GM23338 (cell line): Measurements from ENCODE around the gene STX16. TPM values are rescaled to one million over a fixed set of nuclear protein-coding genes. Genes with fewer than 3 reads are reported as not detected.

Experiments used
- ATAC-seq: fragments of 200-7000 bp; cut with Tn5 transposase; 3 replicates; pipeline ENCODE4 v1.9.1; 2020
- DNase-seq: peaks from one replicate; pipeline ENCODE4 v3.0.0-alpha.2; 2015; ENCODE audit warnings: low spot score
- H2AFZ ChIP-seq: fragments of 200-600 bp; sonication (generic); 2 replicates; pipeline ENCODE4 v1.8.0; 2016; ENCODE audit warnings: antibody characterized with exemption, mild to moderate bottlenecking, moderate library complexity
- H3F3A ChIP-seq: fragments of 200-600 bp; sonication (generic); replicated peaks from 2 replicates; pipeline ENCODE4 v1.8.0; 2017; ENCODE audit warnings: antibody characterized with exemption, mixed run types, low read depth
- H3K27ac ChIP-seq: fragments of 200-600 bp; sonication (generic); 2 replicates; pipeline ENCODE4 v1.6.1; 2016; ENCODE audit warnings: low read depth
- H3K27me3 ChIP-seq: fragments of 200-600 bp; sonication (generic); 2 replicates; pipeline ENCODE4 v1.8.0; 2016; ENCODE audit warnings: mild to moderate bottlenecking, mixed run types, moderate library complexity; ENCODE audit not compliant: insufficient read depth
- H3K36me3 ChIP-seq: fragments of 200-600 bp; sonication (generic); 2 replicates; pipeline ENCODE4 v1.8.0; 2016; ENCODE audit warnings: mild to moderate bottlenecking; ENCODE audit not compliant: insufficient read depth
- H3K4me1 ChIP-seq: fragments of 200-600 bp; sonication (generic); 2 replicates; pipeline ENCODE4 v1.8.0; 2016; ENCODE audit warnings: mild to moderate bottlenecking, moderate library complexity; ENCODE audit not compliant: insufficient read depth
- H3K4me2 ChIP-seq: fragments of 200-600 bp; sonication (generic); 2 replicates; pipeline ENCODE4 v1.7.1; 2017; ENCODE audit warnings: mixed run types
- H3K4me3 ChIP-seq: fragments of 200-600 bp; sonication (generic); 2 replicates; pipeline ENCODE4 v1.6.1; 2016; ENCODE audit warnings: mixed run types
- H3K79me2 ChIP-seq: fragments of 200-600 bp; sonication (generic); replicated peaks from 2 replicates; pipeline ENCODE4 v1.8.0; 2017; ENCODE audit warnings: mild to moderate bottlenecking; ENCODE audit not compliant: insufficient read depth
- H3K9me2 ChIP-seq: fragments of 200-600 bp; sonication (generic); 2 replicates; pipeline ENCODE4 v1.8.0; 2017; ENCODE audit not compliant: insufficient read depth
- H4K20me1 ChIP-seq: fragments of 200-600 bp; sonication (generic); replicated peaks from 2 replicates; pipeline ENCODE4 v1.8.0; 2017; ENCODE audit warnings: mild to moderate bottlenecking; ENCODE audit not compliant: insufficient read depth
- H3K27ac Mint-ChIP-seq: 2 replicates; pipeline ENCODE4 v1.8.0; 2020; ENCODE audit warnings: inconsistent platforms, mild to moderate bottlenecking, moderate library complexity, mixed read lengths
- H3K27me3 Mint-ChIP-seq: 3 replicates; pipeline ENCODE4 v1.8.0; 2022; ENCODE audit warnings: low read depth, mild to moderate bottlenecking, moderate library complexity, mixed read lengths, inconsistent platforms; ENCODE audit not compliant: insufficient read depth, poor library complexity
- H3K36me3 Mint-ChIP-seq: 3 replicates; pipeline ENCODE4 v1.8.0; 2021; ENCODE audit warnings: low read depth, mild to moderate bottlenecking, inconsistent platforms, moderate library complexity, mixed read lengths
- H3K4me1 Mint-ChIP-seq: 3 replicates; pipeline ENCODE4 v1.8.0; 2020; ENCODE audit warnings: mild to moderate bottlenecking, inconsistent platforms, mixed read lengths
- H3K4me3 Mint-ChIP-seq: 3 replicates; pipeline ENCODE4 v1.8.0; 2021; ENCODE audit warnings: moderate library complexity, mild to moderate bottlenecking, inconsistent platforms, mixed read lengths
- H3K9me3 Mint-ChIP-seq: 3 replicates; pipeline ENCODE4 v1.8.0; 2020; ENCODE audit warnings: moderate library complexity, mild to moderate bottlenecking, inconsistent platforms, mixed read lengths
- CREB1 ChIP-seq: fragments of 250-450 bp; sonication (Bioruptor Pico); IDR thresholded peaks from 2 replicates; pipeline ENCODE4 v1.5.0; 2020; ENCODE audit warnings: low read depth, mild to moderate bottlenecking, moderate library complexity
- EZH2 ChIP-seq: fragments of 200-600 bp; sonication (generic); IDR thresholded peaks from one replicate; pipeline ENCODE4 v1.8.0; 2017; ENCODE audit warnings: antibody characterized with exemption, mild to moderate bottlenecking, low read depth; ENCODE audit not compliant: unreplicated experiment
- EZH2phosphoT487 ChIP-seq: fragments of 200-600 bp; sonication (generic); IDR thresholded peaks from one replicate; pipeline ENCODE4 v1.8.1; 2018; ENCODE audit warnings: antibody characterized with exemption; ENCODE audit not compliant: unreplicated experiment
- JUNB ChIP-seq: IDR thresholded peaks from one replicate; pipeline ENCODE4 v1.6.1; 2016; ENCODE audit warnings: antibody characterized with exemption; ENCODE audit not compliant: unreplicated experiment
- NANOG ChIP-seq: IDR thresholded peaks from 2 replicates; pipeline ENCODE4 v1.6.1; 2016; ENCODE audit warnings: antibody characterized with exemption, borderline replicate concordance
- POLR2AphosphoS5 ChIP-seq: IDR thresholded peaks from 2 replicates; pipeline ENCODE4 v1.6.1; 2016; ENCODE audit warnings: antibody characterized with exemption, low read depth
- STAT1 ChIP-seq: IDR thresholded peaks from one replicate; pipeline ENCODE4 v1.6.1; 2016; ENCODE audit warnings: antibody characterized with exemption; ENCODE audit not compliant: unreplicated experiment
- ZNF114 ChIP-seq: fragments of 250-450 bp; sonication (Bioruptor Pico); IDR thresholded peaks from 2 replicates; pipeline ENCODE4 v1.5.0; 2020; ENCODE audit warnings: mild to moderate bottlenecking, moderate library complexity
- ZNF331 ChIP-seq: fragments of 250-450 bp; sonication (Bioruptor Pico); IDR thresholded peaks from 2 replicates; pipeline ENCODE4 v1.5.0; 2020; ENCODE audit warnings: low read depth, mild to moderate bottlenecking, moderate library complexity
- polyA plus RNA-seq: library from polyadenylated mRNA; unstranded; fragments of >200 nt; fragmentation: Nextera tagmentation; extraction: Ambion mirVana; gene quantifications from 2 replicates; pipeline ENCODE4 v1.2.1, GENCODE V29; 2016
- total RNA-seq: library from RNA; depleted of rRNA; stranded (reverse); fragments of >200 nt; shearing (Covaris generic); gene quantifications from 2 replicates; pipeline ENCODE4 v1.2.3, GENCODE V29; 2014
- TF ChIP-seq, protein P1 (sequence below): IDR thresholded peaks from 2 replicates; pipeline ENCODE4 v1.6.1; 2016; ENCODE audit warnings: antibody characterized with exemption
- TF ChIP-seq, protein P2 (sequence below), 2 experiments: fragments of 200-600 bp in 1 of 2; sonication (generic) in 1 of 2; conservative IDR thresholded peaks; 2 replicates each; pipeline versions ENCODE4 v1.5.1 to v1.6.1; 2016 to 2017; ENCODE audit warnings: antibody characterized with exemption in 2 of 2, low read depth in 2 of 2, mild to moderate bottlenecking in 2 of 2, moderate library complexity in 1 of 2
- TF ChIP-seq, protein P3 (sequence below): IDR thresholded peaks from one replicate; pipeline ENCODE4 v1.6.1; 2018; ENCODE audit warnings: antibody characterized with exemption; ENCODE audit not compliant: unreplicated experiment
- TF ChIP-seq, protein P4 (sequence below): fragments of 250-450 bp; sonication (Bioruptor Pico); IDR thresholded peaks from 2 replicates; pipeline ENCODE4 v1.5.0; 2020; ENCODE audit warnings: mild to moderate bottlenecking, moderate library complexity

The STX16 gene
- total and polyA plus RNA-seq, 2 experiments from 2014 or later: 31.2 to 70.5 TPM

DNA sequence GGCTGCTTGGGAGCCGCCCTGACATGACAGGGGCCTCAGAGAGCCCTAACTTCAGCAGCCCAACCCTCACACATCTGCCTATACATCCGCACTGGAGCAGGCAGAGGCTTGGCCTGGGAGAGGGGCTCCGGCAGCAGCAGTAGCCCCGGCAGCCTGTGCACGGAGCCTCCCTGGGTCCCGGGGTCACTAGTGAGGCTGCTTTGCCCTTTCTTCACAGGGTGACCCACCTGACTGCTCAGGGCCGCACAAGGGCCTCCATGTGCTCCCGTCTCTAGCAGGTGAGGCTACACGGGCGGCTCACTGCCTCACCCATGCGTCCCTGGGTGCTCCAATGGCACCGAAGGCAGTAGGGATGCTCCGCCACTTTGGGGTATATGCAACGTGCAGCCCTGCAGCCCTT is 36.7 kb upstream of the STX16 start:
- Histone ChIP-seq H3K4me1 (peaks cover 7% of the 10 kb centered on the region; the same call in 1 of the 2 replicates), H3K4me3 (no peak overlapping the region), H3F3A (no peaks in the 10 kb centered on the region), H3K27me3 (peaks cover 11% of the 10 kb centered on the region), H3K9me2 (no peaks in the 10 kb centered on the region; the same call in 1 of the 2 replicates), H3K36me3 (no peaks in the 10 kb centered on the region), H3K79me2 (no peaks in the 10 kb centered on the region), H4K20me1 (no peaks in the 10 kb centered on the region), H3K27ac (no peak overlapping the region), H3K4me2 (no peak overlapping the region), H2AFZ (no peak overlapping the region)
- no peak overlapping the region for H3K27ac Mint-ChIP-seq
- no peak for TF ChIP-seq STAT1
- TF ChIP-seq, protein P1, sequence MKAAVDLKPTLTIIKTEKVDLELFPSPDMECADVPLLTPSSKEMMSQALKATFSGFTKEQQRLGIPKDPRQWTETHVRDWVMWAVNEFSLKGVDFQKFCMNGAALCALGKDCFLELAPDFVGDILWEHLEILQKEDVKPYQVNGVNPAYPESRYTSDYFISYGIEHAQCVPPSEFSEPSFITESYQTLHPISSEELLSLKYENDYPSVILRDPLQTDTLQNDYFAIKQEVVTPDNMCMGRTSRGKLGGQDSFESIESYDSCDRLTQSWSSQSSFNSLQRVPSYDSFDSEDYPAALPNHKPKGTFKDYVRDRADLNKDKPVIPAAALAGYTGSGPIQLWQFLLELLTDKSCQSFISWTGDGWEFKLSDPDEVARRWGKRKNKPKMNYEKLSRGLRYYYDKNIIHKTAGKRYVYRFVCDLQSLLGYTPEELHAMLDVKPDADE: no peak
- TF ChIP-seq JUNB: no peak
- no peak for TF ChIP-seq POLR2AphosphoS5
- no peak for TF ChIP-seq ZNF114 (CRISPR knock-in tag)
- TF ChIP-seq CREB1 (CRISPR knock-in tag): no peak
- no peak for TF ChIP-seq EZH2
- no peak for TF ChIP-seq ZNF331
- TF ChIP-seq EZH2phosphoT487: no peak
- no peak for TF ChIP-seq NANOG
- TF ChIP-seq, protein P2, sequence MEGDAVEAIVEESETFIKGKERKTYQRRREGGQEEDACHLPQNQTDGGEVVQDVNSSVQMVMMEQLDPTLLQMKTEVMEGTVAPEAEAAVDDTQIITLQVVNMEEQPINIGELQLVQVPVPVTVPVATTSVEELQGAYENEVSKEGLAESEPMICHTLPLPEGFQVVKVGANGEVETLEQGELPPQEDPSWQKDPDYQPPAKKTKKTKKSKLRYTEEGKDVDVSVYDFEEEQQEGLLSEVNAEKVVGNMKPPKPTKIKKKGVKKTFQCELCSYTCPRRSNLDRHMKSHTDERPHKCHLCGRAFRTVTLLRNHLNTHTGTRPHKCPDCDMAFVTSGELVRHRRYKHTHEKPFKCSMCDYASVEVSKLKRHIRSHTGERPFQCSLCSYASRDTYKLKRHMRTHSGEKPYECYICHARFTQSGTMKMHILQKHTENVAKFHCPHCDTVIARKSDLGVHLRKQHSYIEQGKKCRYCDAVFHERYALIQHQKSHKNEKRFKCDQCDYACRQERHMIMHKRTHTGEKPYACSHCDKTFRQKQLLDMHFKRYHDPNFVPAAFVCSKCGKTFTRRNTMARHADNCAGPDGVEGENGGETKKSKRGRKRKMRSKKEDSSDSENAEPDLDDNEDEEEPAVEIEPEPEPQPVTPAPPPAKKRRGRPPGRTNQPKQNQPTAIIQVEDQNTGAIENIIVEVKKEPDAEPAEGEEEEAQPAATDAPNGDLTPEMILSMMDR (conservative IDR thresholded peaks at IDR 0.05; ENCODE audit: low read depth in 2 of 2): no peak
- TF ChIP-seq, protein P3, sequence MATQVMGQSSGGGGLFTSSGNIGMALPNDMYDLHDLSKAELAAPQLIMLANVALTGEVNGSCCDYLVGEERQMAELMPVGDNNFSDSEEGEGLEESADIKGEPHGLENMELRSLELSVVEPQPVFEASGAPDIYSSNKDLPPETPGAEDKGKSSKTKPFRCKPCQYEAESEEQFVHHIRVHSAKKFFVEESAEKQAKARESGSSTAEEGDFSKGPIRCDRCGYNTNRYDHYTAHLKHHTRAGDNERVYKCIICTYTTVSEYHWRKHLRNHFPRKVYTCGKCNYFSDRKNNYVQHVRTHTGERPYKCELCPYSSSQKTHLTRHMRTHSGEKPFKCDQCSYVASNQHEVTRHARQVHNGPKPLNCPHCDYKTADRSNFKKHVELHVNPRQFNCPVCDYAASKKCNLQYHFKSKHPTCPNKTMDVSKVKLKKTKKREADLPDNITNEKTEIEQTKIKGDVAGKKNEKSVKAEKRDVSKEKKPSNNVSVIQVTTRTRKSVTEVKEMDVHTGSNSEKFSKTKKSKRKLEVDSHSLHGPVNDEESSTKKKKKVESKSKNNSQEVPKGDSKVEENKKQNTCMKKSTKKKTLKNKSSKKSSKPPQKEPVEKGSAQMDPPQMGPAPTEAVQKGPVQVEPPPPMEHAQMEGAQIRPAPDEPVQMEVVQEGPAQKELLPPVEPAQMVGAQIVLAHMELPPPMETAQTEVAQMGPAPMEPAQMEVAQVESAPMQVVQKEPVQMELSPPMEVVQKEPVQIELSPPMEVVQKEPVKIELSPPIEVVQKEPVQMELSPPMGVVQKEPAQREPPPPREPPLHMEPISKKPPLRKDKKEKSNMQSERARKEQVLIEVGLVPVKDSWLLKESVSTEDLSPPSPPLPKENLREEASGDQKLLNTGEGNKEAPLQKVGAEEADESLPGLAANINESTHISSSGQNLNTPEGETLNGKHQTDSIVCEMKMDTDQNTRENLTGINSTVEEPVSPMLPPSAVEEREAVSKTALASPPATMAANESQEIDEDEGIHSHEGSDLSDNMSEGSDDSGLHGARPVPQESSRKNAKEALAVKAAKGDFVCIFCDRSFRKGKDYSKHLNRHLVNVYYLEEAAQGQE: no peak
- TF ChIP-seq, protein P4, sequence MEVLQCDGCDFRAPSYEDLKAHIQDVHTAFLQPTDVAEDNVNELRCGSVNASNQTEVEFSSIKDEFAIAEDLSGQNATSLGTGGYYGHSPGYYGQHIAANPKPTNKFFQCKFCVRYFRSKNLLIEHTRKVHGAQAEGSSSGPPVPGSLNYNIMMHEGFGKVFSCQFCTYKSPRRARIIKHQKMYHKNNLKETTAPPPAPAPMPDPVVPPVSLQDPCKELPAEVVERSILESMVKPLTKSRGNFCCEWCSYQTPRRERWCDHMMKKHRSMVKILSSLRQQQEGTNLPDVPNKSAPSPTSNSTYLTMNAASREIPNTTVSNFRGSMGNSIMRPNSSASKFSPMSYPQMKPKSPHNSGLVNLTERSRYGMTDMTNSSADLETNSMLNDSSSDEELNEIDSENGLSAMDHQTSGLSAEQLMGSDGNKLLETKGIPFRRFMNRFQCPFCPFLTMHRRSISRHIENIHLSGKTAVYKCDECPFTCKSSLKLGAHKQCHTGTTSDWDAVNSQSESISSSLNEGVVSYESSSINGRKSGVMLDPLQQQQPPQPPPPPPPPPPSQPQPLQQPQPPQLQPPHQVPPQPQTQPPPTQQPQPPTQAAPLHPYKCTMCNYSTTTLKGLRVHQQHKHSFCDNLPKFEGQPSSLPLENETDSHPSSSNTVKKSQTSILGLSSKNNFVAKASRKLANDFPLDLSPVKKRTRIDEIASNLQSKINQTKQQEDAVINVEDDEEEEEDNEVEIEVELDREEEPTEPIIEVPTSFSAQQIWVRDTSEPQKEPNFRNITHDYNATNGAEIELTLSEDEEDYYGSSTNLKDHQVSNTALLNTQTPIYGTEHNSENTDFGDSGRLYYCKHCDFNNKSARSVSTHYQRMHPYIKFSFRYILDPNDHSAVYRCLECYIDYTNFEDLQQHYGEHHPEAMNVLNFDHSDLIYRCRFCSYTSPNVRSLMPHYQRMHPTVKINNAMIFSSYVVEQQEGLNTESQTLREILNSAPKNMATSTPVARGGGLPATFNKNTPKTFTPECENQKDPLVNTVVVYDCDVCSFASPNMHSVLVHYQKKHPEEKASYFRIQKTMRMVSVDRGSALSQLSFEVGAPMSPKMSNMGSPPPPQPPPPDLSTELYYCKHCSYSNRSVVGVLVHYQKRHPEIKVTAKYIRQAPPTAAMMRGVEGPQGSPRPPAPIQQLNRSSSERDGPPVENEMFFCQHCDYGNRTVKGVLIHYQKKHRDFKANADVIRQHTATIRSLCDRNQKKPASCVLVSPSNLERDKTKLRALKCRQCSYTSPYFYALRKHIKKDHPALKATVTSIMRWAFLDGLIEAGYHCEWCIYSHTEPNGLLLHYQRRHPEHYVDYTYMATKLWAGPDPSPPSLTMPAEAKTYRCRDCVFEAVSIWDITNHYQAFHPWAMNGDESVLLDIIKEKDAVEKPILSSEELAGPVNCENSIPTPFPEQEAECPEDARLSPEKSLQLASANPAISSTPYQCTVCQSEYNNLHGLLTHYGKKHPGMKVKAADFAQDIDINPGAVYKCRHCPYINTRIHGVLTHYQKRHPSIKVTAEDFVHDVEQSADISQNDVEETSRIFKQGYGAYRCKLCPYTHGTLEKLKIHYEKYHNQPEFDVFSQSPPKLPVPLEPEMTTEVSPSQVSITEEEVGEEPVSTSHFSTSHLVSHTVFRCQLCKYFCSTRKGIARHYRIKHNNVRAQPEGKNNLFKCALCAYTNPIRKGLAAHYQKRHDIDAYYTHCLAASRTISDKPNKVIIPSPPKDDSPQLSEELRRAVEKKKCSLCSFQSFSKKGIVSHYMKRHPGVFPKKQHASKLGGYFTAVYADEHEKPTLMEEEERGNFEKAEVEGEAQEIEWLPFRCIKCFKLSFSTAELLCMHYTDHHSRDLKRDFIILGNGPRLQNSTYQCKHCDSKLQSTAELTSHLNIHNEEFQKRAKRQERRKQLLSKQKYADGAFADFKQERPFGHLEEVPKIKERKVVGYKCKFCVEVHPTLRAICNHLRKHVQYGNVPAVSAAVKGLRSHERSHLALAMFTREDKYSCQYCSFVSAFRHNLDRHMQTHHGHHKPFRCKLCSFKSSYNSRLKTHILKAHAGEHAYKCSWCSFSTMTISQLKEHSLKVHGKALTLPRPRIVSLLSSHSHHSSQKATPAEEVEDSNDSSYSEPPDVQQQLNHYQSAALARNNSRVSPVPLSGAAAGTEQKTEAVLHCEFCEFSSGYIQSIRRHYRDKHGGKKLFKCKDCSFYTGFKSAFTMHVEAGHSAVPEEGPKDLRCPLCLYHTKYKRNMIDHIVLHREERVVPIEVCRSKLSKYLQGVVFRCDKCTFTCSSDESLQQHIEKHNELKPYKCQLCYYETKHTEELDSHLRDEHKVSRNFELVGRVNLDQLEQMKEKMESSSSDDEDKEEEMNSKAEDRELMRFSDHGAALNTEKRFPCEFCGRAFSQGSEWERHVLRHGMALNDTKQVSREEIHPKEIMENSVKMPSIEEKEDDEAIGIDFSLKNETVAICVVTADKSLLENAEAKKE (CRISPR knock-in tag): no peak
- H3K4me1 Mint-ChIP-seq: peaks cover 11% of the 10 kb centered on the region
- no peak for DNase-seq
- H3K9me3 Mint-ChIP-seq: peaks cover 34% of the 10 kb centered on the region
- H3K36me3 Mint-ChIP-seq: peaks cover 17% of the 10 kb centered on the region
- H3K27me3 Mint-ChIP-seq: peaks cover 14% of the 10 kb centered on the region
- no peak overlapping the region for H3K4me3 Mint-ChIP-seq
- ATAC-seq: no peak; the same call in 2 of the 3 replicates
